ENCODE data around the gene TRAF2.

GRCh38 chr9:136937186-136938001 is 51.1 kb downstream of the TRAF2 start:
- no peak for TF ChIP-seq CTCF (IDR thresholded peaks at IDR 0.05; ENCODE audit: low read length)
- TF ChIP-seq EZH2 (optimal IDR thresholded peaks at IDR 0.05; ENCODE audit: low read depth, low read length): no peak
- TF ChIP-seq EZH2phosphoT487 (IDR thresholded peaks at IDR 0.05; ENCODE audit: low read length): no peak

All from MM.1S (cell line).